IMR-90 (cell line): Measurements from ENCODE around the gene CYB5R2. TPM values are rescaled to one million over a fixed set of nuclear protein-coding genes. Genes with fewer than 3 reads are reported as not detected.

Experiments
- NFE2L2 ChIP-seq: fragments of 150-350 bp; IDR thresholded peaks from 2 replicates; pipeline ENCODE4 v1.6.1; 2016; ENCODE audit warnings: low read depth, mild to moderate bottlenecking, low read length
- polyA plus RNA-seq, 3 experiments: library from polyadenylated mRNA; depleted of rRNA; stranded (reverse); fragments of >200 nt; gene quantifications; 2 replicates each; pipeline ENCODE4 v1.2.3, GENCODE V29; 2012; ENCODE audit warnings: low replicate concordance in 1 of 3
- total RNA-seq: library from RNA; depleted of rRNA; stranded (reverse); fragments of >200 nt; gene quantifications from 2 replicates; pipeline ENCODE4 v1.2.3, GENCODE V29; 2012
- TF ChIP-seq, protein P1 (sequence below): fragments of 150-350 bp; IDR thresholded peaks from 2 replicates; pipeline ENCODE4 v1.6.1; 2017; ENCODE audit warnings: mild to moderate bottlenecking, antibody characterized with exemption, low read length, low read depth

The CYB5R2 gene
- total and polyA plus RNA-seq, 2 of the 4 experiments (the other 2 are of a cell fraction): 4.5 to 4.7 TPM

DNA sequence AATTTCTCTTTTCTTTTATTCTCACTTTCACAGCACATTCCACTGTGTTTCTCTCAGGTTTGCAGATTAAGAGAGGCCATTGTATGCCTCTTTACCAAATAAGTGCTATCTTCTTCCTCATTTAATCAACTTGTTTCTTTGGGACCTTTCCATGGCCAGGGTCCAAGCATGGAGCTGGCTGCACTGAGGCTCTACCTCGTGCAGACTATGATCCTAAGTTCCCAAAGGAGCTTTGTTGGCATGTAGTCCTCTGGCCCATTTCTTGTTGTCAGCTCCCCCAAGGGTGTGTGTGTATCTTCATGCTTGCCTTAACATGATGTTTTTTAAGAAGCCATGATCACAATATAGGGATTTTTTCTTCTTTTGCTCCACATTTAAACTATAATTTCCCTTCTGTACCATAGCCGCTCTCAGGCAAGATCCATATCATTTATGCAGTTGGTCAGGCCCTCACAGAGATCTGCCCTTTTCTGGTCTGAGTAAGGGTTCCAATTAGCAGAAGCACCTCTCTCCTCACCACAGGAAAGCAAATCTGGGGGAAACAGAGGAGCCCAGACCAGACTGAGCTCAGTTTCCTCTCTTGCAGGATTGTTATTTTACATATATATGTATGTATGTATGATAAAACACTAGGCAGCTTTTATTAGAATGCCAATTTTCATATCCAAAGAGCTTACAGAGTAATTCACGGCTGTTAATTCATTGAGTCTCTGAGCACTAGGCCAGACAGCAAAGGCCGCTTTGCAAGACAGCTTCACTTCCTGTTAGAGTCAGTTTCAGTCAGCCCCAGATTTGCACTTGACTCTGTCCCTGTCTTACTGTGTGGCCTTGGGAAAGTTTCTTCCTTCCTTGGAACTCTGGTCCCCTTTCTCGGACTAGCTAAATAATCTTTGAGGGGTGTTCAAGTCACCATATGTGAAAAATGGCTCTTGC, 34.3 kb downstream of the CYB5R2 start (continued):
- TF ChIP-seq, protein P1, sequence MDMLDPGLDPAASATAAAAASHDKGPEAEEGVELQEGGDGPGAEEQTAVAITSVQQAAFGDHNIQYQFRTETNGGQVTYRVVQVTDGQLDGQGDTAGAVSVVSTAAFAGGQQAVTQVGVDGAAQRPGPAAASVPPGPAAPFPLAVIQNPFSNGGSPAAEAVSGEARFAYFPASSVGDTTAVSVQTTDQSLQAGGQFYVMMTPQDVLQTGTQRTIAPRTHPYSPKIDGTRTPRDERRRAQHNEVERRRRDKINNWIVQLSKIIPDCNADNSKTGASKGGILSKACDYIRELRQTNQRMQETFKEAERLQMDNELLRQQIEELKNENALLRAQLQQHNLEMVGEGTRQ: no peak
- no peak for TF ChIP-seq NFE2L2
